ENCODE data around the gene AFF1.

AFF1 gene

GRCh38 chr4:87053176-87053658 is 118.4 kb downstream of the AFF1 start:
- Histone ChIP-seq H3K79me2 (ENCODE audit: insufficient read depth, low read length) (no peaks in the 10 kb centered on the region), H3K36me3 (ENCODE audit: low read length) (no peaks in the 10 kb centered on the region), H3K27ac (ENCODE audit: low read depth, low read length) (no peak overlapping the region), H2AFZ (ENCODE audit: low read depth, low read length, severe bottlenecking) (no peak overlapping the region), H3F3A (ENCODE audit: insufficient read depth) (no peaks in the 10 kb centered on the region), H3K27me3 (ENCODE audit: low read length) (no peaks in the 10 kb centered on the region), H3K9me2 (replicated peaks; ENCODE audit: insufficient read depth, low read length) (no peaks in the 10 kb centered on the region), H4K20me1 (ENCODE audit: low read depth, low read length) (no peaks in the 10 kb centered on the region), H3K4me3 (ENCODE audit: insufficient read depth, low read length, poor library complexity, severe bottlenecking) (no peak overlapping the region), H3K4me2 (ENCODE audit: low read depth, low read length, poor library complexity, severe bottlenecking) (no peak overlapping the region), H3K9ac (ENCODE audit: low read length) (no peak overlapping the region), H3K9me3 (ENCODE audit: insufficient read depth, low read length) (no peaks in the 10 kb centered on the region)
- TF ChIP-seq EZH2phosphoT487 (conservative IDR thresholded peaks at IDR 0.05; ENCODE audit: low read length) (no peak), CTCF (IDR thresholded peaks at IDR 0.05; ENCODE audit: insufficient read depth, low read length, poor library complexity, severe bottlenecking) (no peak)

GRCh38 chr4:87053802-87054767 is 119.3 kb downstream of the AFF1 start:
- H3K4me2 ChIP-seq (ENCODE audit: low read depth, low read length, poor library complexity, severe bottlenecking), result no peak overlapping the region
- no peak overlapping the region for H3K4me3 ChIP-seq (ENCODE audit: insufficient read depth, low read length, poor library complexity, severe bottlenecking)
- H3K9ac ChIP-seq (ENCODE audit: low read length), result no peak overlapping the region
- no peaks in the 10 kb centered on the region for H3K79me2 ChIP-seq (ENCODE audit: insufficient read depth, low read length)
- no peaks in the 10 kb centered on the region for H3K36me3 ChIP-seq (ENCODE audit: low read length)
- no peaks in the 10 kb centered on the region for H3K9me3 ChIP-seq (ENCODE audit: insufficient read depth, low read length)
- H4K20me1 ChIP-seq (ENCODE audit: low read depth, low read length), result no peaks in the 10 kb centered on the region
- H3F3A ChIP-seq (ENCODE audit: insufficient read depth), result no peaks in the 10 kb centered on the region
- no peaks in the 10 kb centered on the region for H3K9me2 ChIP-seq (replicated peaks; ENCODE audit: insufficient read depth, low read length)
- no peak overlapping the region for H3K27ac ChIP-seq (ENCODE audit: low read depth, low read length)
- TF ChIP-seq EZH2phosphoT487 (conservative IDR thresholded peaks at IDR 0.05; ENCODE audit: low read length), result no peak
- no peak for TF ChIP-seq CTCF (IDR thresholded peaks at IDR 0.05; ENCODE audit: insufficient read depth, low read length, poor library complexity, severe bottlenecking)
- H3K27me3 ChIP-seq (ENCODE audit: low read length), result no peaks in the 10 kb centered on the region
- no peak overlapping the region for H2AFZ ChIP-seq (ENCODE audit: low read depth, low read length, severe bottlenecking)

- no peaks in the 10 kb centered on the region for H3K9me3 ChIP-seq (ENCODE audit: insufficient read depth, low read length)
- no peak overlapping the region for H3K4me3 ChIP-seq (ENCODE audit: insufficient read depth, low read length, poor library complexity, severe bottlenecking)
- TF ChIP-seq EZH2phosphoT487 (conservative IDR thresholded peaks at IDR 0.05; ENCODE audit: low read length), result no peak
- no peak for TF ChIP-seq CTCF (IDR thresholded peaks at IDR 0.05; ENCODE audit: insufficient read depth, low read length, poor library complexity, severe bottlenecking)
- no peaks in the 10 kb centered on the region for H3K79me2 ChIP-seq (ENCODE audit: insufficient read depth, low read length)
- no peak overlapping the region for H3K27ac ChIP-seq (ENCODE audit: low read depth, low read length)
- H3F3A ChIP-seq (ENCODE audit: insufficient read depth), result no peaks in the 10 kb centered on the region
- no peak overlapping the region for H3K4me2 ChIP-seq (ENCODE audit: low read depth, low read length, poor library complexity, severe bottlenecking)
- no peaks in the 10 kb centered on the region for H3K27me3 ChIP-seq (ENCODE audit: low read length)
- no peaks in the 10 kb centered on the region for H3K36me3 ChIP-seq (ENCODE audit: low read length)
- H2AFZ ChIP-seq (ENCODE audit: low read depth, low read length, severe bottlenecking), result no peak overlapping the region
- H4K20me1 ChIP-seq (ENCODE audit: low read depth, low read length), result no peaks in the 10 kb centered on the region
- H3K9me2 ChIP-seq (replicated peaks; ENCODE audit: insufficient read depth, low read length), result no peaks in the 10 kb centered on the region
- H3K9ac ChIP-seq (ENCODE audit: low read length), result no peak overlapping the region
Observed at GRCh38 chr4:87054900-87055299, 120.1 kb downstream of the AFF1 start.
